ENCODE data around the gene OR10H5. TPM values are rescaled to one million over a fixed set of nuclear protein-coding genes. Genes with fewer than 3 reads are reported as not detected.

OR10H5 gene
- total and polyA plus RNA-seq, 10 of the 15 experiments (the other 5 are each of a cell fraction or from before 2014, with no cell fraction given): not detected

DNA sequence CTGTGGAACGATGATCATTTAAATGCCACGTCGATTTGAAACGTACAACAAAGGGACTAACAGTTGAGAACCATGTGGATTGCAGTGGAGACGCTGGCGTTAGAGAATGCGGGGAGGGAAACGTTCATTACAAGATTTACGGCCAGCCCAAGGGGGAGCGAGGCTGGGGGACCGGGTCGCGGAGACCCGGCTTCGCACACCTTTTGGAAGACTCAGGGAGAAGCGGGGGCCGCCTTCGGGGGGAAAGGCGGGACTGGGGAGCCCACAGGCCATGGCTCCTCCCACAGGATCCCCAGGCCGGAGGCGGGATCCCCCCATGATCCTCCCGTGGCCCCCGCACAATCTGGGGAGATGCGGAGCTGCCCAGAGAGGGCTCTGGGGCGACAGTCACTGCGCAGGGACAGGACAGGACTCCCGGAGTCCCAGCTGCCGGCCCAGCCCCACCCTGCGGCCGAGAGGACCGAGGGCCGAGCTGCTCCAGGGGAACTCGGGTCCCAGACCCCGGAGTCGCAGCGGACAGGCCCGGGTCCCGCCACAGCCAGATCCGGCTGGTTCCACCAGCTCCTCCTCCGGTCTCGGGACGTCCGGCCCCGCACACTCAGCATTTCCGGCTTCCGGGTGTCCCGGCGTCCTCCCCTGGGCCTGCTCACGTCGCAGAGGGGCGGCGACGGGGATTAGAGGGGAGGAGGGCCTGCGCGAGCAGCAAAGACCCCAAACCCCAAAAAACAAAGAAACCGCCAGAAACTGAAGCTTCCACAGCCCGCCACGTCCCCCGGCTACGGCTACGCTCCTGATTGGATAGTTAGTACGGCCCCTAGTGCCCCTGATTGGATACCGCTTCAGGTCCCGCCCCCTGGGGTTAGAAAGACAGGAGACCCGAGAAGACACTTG is 49.1 kb downstream of the OR10H5 start (continued):
- TF ChIP-seq MYC (IDR thresholded peaks at IDR 0.05; ENCODE audit: insufficient read depth, insufficient read length, insufficient replicate concordance, low read length, severe bottlenecking) (no peak), LARP7 (IDR thresholded peaks at IDR 0.05) (peak; percentile 48; the same call in 1 of the 2 replicates), NBN (IDR thresholded peaks at IDR 0.05) (0 out of 2 replicates have a peak, but pooled peaks have one; percentile 24), NR2C2 (IDR thresholded peaks at IDR 0.05; ENCODE audit: borderline replicate concordance, control insufficient read depth, insufficient read length, low read depth) (no peak), NR2F1 (conservative IDR thresholded peaks at IDR 0.05) (no peak), MYB (IDR thresholded peaks at IDR 0.05; ENCODE audit: borderline replicate concordance, low read depth, low read length) (no peak), RELA (IDR thresholded peaks at IDR 0.05; ENCODE audit: borderline replicate concordance, partially characterized antibody) (no peak), NFIC (IDR thresholded peaks at IDR 0.05; ENCODE audit: low read depth, low read length) (no peak), CBX5 (IDR thresholded peaks at IDR 0.05; ENCODE audit: low read depth) (no peak)
- TF ChIP-seq, protein P1, sequence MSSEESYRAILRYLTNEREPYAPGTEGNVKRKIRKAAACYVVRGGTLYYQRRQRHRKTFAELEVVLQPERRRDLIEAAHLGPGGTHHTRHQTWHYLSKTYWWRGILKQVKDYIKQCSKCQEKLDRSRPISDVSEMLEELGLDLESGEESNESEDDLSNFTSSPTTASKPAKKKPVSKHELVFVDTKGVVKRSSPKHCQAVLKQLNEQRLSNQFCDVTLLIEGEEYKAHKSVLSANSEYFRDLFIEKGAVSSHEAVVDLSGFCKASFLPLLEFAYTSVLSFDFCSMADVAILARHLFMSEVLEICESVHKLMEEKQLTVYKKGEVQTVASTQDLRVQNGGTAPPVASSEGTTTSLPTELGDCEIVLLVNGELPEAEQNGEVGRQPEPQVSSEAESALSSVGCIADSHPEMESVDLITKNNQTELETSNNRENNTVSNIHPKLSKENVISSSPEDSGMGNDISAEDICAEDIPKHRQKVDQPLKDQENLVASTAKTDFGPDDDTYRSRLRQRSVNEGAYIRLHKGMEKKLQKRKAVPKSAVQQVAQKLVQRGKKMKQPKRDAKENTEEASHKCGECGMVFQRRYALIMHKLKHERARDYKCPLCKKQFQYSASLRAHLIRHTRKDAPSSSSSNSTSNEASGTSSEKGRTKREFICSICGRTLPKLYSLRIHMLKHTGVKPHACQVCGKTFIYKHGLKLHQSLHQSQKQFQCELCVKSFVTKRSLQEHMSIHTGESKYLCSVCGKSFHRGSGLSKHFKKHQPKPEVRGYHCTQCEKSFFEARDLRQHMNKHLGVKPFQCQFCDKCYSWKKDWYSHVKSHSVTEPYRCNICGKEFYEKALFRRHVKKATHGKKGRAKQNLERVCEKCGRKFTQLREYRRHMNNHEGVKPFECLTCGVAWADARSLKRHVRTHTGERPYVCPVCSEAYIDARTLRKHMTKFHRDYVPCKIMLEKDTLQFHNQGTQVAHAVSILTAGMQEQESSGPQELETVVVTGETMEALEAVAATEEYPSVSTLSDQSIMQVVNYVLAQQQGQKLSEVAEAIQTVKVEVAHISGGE (CRISPR knock-in tag; IDR thresholded peaks at IDR 0.05): peak; percentile 65
- TF ChIP-seq, protein P2, sequence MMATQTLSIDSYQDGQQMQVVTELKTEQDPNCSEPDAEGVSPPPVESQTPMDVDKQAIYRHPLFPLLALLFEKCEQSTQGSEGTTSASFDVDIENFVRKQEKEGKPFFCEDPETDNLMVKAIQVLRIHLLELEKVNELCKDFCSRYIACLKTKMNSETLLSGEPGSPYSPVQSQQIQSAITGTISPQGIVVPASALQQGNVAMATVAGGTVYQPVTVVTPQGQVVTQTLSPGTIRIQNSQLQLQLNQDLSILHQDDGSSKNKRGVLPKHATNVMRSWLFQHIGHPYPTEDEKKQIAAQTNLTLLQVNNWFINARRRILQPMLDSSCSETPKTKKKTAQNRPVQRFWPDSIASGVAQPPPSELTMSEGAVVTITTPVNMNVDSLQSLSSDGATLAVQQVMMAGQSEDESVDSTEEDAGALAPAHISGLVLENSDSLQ (IDR thresholded peaks at IDR 0.05): peak; percentile 90
- TF ChIP-seq, protein P3, sequence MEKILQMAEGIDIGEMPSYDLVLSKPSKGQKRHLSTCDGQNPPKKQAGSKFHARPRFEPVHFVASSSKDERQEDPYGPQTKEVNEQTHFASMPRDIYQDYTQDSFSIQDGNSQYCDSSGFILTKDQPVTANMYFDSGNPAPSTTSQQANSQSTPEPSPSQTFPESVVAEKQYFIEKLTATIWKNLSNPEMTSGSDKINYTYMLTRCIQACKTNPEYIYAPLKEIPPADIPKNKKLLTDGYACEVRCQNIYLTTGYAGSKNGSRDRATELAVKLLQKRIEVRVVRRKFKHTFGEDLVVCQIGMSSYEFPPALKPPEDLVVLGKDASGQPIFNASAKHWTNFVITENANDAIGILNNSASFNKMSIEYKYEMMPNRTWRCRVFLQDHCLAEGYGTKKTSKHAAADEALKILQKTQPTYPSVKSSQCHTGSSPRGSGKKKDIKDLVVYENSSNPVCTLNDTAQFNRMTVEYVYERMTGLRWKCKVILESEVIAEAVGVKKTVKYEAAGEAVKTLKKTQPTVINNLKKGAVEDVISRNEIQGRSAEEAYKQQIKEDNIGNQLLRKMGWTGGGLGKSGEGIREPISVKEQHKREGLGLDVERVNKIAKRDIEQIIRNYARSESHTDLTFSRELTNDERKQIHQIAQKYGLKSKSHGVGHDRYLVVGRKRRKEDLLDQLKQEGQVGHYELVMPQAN (conservative IDR thresholded peaks at IDR 0.05): no peak
- TF ChIP-seq, protein P4, sequence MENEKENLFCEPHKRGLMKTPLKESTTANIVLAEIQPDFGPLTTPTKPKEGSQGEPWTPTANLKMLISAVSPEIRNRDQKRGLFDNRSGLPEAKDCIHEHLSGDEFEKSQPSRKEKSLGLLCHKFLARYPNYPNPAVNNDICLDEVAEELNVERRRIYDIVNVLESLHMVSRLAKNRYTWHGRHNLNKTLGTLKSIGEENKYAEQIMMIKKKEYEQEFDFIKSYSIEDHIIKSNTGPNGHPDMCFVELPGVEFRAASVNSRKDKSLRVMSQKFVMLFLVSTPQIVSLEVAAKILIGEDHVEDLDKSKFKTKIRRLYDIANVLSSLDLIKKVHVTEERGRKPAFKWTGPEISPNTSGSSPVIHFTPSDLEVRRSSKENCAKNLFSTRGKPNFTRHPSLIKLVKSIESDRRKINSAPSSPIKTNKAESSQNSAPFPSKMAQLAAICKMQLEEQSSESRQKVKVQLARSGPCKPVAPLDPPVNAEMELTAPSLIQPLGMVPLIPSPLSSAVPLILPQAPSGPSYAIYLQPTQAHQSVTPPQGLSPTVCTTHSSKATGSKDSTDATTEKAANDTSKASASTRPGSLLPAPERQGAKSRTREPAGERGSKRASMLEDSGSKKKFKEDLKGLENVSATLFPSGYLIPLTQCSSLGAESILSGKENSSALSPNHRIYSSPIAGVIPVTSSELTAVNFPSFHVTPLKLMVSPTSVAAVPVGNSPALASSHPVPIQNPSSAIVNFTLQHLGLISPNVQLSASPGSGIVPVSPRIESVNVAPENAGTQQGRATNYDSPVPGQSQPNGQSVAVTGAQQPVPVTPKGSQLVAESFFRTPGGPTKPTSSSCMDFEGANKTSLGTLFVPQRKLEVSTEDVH (IDR thresholded peaks at IDR 0.05; ENCODE audit: low read depth, partially characterized antibody): no peak
- TF ChIP-seq, protein P5, sequence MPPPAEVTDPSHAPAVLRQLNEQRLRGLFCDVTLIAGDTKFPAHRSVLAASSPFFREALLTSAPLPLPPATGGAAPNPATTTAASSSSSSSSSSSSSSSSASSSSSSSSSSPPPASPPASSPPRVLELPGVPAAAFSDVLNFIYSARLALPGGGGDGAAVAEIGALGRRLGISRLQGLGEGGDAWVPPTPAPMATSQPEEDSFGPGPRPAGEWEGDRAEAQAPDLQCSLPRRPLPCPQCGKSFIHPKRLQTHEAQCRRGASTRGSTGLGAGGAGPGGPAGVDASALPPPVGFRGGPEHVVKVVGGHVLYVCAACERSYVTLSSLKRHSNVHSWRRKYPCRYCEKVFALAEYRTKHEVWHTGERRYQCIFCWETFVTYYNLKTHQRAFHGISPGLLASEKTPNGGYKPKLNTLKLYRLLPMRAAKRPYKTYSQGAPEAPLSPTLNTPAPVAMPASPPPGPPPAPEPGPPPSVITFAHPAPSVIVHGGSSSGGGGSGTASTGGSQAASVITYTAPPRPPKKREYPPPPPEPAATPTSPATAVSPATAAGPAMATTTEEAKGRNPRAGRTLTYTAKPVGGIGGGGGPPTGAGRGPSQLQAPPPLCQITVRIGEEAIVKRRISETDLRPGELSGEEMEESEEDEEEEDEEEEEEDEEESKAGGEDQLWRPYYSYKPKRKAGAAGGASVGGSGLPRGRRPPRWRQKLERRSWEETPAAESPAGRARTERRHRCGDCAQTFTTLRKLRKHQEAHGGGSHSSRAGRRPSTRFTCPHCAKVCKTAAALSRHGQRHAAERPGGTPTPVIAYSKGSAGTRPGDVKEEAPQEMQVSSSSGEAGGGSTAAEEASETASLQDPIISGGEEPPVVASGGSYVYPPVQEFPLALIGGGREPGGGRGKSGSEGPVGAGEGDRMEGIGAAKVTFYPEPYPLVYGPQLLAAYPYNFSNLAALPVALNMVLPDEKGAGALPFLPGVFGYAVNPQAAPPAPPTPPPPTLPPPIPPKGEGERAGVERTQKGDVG (CRISPR knock-in tag; IDR thresholded peaks at IDR 0.05): no peak
